Fibroblast of villous mesenchyme (primary cell): ENCODE measurements around the gene OXTR. TPM values are rescaled to one million over a fixed set of nuclear protein-coding genes. Genes with fewer than 3 reads are reported as not detected.

Experiments used
- DNase-seq: peaks from one replicate; pipeline ENCODE4 v3.0.0-alpha.2; 2010; ENCODE audit warnings: low read depth
- H3K4me3 ChIP-seq: 2 replicates; pipeline ENCODE4 v1.5.1; 2011; ENCODE audit warnings: low read depth, mild to moderate bottlenecking, low read length
- CTCF ChIP-seq: IDR thresholded peaks from 2 replicates; pipeline ENCODE4 v1.5.1; 2012; ENCODE audit warnings: low read depth, mild to moderate bottlenecking, low read length; ENCODE audit not compliant: insufficient read depth
- total RNA-seq: library from RNA; depleted of rRNA; stranded (reverse); fragments of >200 nt; gene quantifications from 2 replicates; pipeline ENCODE4 v1.2.3, GENCODE V29; 2012

Gene OXTR
- total RNA-seq, 1 donor = 310 TPM

- DNase-seq = no peak
- no peak for TF ChIP-seq CTCF
- no peak overlapping the region for H3K4me3 ChIP-seq
These were observed 30.6 kb upstream of the OXTR start for GRCh38 chr3:8800016-8800415.

- DNase-seq = no peak
- no peak for TF ChIP-seq CTCF
- no peak overlapping the region for H3K4me3 ChIP-seq
These were observed 24.8 kb upstream of the OXTR start for GRCh38 chr3:8794247-8794646.

GRCh38 chr3:8793242-8793641, 23.8 kb upstream of the OXTR start:
- H3K4me3 ChIP-seq = no peak overlapping the region
- peak; percentile 37 for DNase-seq
- no peak for TF ChIP-seq CTCF

GRCh38 chr3:8790529-8790928, 21.1 kb upstream of the OXTR start:
- no peak for TF ChIP-seq CTCF
- no peak overlapping the region for H3K4me3 ChIP-seq
- DNase-seq = no peak

- peak; percentile 49 for DNase-seq
- TF ChIP-seq CTCF = no peak
- no peak overlapping the region for H3K4me3 ChIP-seq
These were observed 15.4 kb upstream of the OXTR start for GRCh38 chr3:8784676-8785435.

- no peak overlapping the region for H3K4me3 ChIP-seq
- DNase-seq = no peak
- TF ChIP-seq CTCF = no peak
These were observed 10.9 kb upstream of the OXTR start for GRCh38 chr3:8780279-8780678.

GRCh38 chr3:8778475-8778874, 9.1 kb upstream of the OXTR start:
- no peak for DNase-seq
- H3K4me3 ChIP-seq = no peak overlapping the region
- TF ChIP-seq CTCF = no peak
